Measurements from ENCODE around the gene NSDHL.
A peak's percentile ranks its signal among the peaks of the same experiment; 100 is the strongest.
"Not testable (repeated sequence)": the region's sequence is repeated elsewhere in the genome, so short reads cannot be mapped to it uniquely, and the experiment has no call there.

Gene NSDHL

DNA sequence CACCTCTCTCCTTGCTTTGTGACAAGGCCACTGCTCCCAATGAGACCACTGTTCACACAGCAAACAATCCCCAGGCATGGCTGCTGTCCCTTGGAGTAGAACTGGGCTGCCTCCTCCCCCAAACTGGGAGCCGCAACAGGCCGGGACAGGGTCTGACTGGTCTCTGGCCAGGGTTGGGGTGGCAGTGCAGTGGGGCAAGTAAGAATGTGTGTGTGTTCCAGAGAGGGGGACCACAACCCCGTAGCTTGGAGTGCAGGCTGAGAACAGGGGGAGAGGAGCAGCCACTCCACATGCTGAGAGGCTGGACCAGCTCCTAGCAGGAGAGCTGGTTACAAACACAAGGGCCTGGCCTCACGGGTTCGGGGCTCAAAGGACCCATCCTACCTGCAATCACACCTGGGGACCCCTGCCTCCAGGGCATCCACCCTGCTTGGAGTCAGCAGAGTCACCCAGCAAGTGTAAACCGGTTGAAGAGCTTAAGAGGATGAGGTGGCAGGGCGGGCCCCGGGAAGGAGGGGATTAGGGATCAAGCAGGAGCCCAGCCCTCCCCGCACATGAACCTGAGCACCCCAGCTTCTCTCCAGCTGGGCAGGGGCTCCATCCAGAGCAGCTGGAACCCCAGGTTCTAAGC is 63.2 kb downstream of the NSDHL start:
- no peak for ATAC-seq
- DNase-seq: no peak

DNA sequence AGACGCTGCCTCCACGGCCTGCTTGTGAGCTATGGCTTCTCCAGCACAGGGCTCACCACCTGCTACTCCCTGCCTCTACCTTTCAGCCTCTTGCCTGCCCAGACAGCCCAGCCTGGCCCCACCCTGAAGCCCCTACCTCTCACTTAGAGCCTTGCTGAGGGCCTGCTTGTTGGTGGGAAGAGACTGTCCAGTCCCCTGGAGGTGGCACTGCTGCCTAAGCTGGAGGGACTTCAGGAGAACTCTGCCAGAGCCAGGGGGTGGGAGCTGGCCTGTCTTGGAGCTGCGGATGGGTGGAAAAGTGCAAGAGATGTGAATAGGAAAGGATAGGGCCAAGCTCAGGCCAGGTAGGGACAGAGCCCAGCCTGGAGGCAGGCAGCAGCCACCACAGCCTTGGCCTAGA is 64.3 kb downstream of the NSDHL start:
- ATAC-seq (no peak), DNase-seq (no peak)

DNA sequence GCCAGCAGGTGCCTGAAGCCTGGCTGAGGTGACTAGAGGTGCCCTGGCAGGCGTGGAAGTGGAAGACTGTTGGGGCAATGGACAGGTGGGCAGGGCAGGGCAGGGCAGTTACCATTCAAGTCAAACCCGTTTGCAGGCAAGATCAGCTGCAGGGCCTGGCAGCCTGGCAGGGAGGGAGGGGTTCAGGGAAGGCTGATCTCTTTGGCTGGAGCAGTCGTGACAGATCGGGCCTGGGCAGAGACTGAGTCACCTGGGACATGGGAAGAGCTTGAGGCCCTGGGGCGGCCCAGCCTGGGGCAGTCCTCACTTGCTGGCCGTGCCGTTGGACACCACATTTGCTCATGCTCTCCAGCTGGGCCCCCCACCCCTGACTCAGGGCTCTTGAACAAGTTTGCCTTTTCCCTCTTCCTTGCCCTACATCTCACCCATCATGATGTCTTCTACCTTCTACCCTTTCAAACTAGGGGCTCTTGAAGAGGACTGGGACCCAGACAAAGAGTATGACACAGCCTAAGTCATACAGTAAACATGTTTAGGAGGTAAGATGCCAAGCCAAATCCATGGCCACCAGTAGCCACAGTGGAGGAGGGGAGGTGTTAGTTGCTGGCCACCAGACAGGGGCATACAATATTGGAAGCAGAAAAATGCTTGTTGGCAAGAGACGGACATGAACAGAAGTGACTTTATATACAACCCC is 65.0 kb downstream of the NSDHL start:
- ATAC-seq (no peak), DNase-seq (no peak)

DNA sequence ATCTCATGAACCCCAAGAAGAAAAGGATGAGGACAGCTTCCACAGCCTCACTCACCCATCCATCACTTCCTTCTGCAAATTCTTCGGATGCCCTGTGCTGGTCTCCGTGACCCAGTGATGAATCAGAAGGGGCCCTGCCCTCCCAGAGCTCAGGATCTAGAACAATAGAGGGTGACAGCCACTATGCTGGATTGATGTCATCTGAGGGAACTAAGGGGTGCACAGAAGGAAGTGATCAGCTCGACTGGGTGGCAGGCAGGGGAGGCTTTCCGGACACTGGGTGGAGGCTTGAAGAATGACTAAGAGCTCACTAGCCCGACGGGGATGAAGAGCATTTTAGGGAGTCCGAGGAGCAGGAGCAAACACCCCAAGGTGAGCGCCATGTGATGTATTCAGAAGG is 65.6 kb downstream of the NSDHL start:
- ATAC-seq: no peak
- DNase-seq: no peak

DNA sequence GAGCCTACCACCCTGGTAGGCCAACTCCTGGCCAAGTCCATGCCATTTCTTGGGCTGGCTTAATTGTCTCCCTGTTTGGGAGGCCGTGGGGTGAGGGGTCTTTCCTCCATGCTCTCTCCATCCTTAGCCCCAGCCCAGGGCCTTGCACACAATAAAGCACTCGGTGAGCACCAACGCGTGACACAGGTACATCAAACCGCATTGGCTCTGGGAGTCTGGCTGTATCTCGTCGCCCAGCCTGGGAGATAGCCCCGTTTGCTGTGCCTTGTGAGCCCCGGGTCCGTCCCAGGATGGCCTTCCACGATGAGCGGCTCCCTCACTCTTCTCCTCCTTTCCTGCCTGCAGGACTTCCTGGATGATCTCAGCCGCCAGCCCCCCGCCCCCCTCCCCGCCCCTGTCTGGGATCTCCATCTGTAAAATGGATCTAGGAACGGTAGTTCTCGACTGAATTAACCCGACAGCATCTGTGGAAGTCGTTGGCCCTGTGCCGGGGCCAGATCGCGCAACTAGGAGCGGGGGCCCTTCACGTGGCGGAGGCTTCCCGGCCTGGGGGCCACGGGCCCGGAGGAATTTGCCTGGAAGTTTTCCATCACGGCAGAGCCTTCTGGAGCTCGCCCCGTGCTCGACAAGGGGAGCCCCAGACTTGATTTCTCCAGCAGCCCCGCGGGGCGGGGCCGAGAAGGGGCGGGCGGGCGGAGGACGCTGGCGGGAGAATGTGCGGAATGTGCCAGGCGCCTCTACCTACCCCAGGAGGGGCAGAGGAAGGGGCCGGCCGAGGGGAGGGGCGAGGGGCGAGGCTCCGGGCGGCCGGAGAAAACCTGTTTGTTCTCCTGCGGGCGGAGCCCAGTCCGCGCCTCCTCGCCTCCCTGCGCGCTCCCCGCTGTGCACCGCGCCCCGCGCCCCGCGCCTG is 66.6 kb downstream of the NSDHL start, which contains the start of gene ZNF185:
Gene ZNF185 (plus strand): TSS at position 846 of the 910 bp plus-strand sequence. CDS start 16,423 bp downstream, outside the sequence.
- no peak for ATAC-seq
- no peak for DNase-seq

DNA sequence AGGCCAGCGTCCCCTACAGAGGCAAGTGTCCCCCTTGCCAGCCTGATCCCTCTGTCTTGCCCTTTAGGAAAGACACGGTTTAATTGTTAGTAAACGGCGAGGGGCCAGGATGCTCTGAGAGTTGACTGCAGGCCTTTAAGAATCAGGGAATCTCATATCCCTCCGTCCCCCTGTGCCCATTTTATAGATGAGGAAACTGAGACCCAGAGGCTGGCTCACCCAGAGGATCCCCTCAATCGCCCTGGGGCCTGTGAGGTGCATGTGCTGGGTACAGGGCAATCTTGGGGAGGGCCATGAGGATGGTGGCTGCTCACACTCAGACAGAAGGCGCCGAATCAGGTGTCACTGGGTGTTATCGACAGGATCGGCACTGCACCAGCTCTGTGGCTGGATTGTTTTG is 67.6 kb downstream of the NSDHL start:
- DNase-seq: no peak
- no peak for ATAC-seq

DNA sequence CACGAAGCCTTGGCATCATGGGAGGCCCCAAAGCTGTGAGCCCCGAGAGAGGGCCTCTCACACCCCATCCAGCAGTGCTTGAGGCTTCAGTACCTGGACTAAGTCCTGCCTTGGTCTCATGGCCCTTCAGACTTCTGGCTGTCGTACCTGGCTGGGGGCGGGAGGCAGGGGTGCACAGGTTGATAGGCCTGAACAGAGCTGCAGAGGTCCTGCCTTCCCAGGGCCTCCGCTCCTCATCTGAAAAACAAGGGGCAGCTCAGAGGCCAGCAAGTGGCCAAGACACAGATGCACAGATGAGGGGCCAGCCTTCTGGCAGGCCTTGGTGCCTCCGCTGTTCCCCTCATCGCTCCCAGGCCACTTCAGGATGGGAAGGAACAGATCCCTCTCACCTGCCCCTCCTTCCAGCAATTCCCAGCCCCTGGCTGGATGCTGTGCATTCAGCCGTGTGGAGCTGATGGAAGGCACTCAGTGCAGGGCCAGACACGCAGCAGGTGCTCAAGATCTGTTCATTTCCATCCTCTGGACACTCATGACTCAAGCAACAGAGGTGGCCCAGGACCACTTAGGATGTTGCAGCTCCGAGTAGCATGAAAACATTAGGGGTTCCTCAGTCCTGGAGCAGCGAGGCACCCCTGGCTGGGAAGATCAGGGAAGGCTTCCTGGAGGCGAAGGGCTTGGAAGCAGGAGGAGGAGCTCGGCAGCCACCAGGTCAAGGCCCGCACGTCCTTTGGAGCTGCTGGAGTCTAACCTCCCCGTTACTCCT is 68.4 kb downstream of the NSDHL start:
- no peak for ATAC-seq
- DNase-seq: no peak

DNA sequence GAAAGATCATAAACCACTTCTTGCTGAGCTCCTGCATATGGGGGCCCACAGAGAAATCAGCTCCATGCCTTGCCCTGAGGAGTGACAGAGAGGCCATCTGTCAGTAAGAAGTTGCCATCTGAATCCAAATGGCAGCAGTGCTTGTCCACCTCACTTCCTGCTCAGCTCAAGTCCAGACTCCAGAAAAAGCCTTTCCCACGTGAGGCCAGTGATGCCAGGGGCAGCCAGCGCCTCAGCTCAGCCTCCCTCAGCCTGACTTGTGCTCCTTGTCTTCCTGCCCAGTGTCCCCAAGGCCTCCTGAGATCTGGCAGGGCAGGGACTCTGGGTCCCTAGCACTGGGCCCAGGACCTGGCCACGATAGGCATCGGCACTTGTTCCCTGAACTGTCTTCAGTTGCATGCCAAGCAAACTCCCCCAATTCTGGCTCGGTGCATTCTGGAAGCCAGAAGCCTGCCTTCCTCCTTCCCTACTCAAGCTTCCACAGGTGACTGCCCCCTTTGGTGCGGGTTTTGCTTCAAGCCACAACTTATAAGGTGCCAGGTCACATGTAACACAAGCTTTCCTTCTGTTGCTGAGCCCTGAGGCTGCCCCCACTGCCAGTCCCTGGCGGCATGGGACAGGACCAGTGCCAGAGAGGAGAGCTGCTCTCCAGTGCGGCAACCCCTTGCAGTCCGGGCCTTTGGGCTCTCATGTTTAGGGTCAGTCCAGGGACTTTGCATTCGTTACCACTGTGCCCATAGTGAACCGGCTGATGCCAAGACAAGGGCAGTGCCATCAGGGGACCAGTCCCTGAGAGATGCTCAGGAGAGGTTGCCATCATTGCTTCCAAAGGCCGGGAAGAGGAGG is 69.2 kb downstream of the NSDHL start:
- ATAC-seq: no peak
- DNase-seq: no peak

DNA sequence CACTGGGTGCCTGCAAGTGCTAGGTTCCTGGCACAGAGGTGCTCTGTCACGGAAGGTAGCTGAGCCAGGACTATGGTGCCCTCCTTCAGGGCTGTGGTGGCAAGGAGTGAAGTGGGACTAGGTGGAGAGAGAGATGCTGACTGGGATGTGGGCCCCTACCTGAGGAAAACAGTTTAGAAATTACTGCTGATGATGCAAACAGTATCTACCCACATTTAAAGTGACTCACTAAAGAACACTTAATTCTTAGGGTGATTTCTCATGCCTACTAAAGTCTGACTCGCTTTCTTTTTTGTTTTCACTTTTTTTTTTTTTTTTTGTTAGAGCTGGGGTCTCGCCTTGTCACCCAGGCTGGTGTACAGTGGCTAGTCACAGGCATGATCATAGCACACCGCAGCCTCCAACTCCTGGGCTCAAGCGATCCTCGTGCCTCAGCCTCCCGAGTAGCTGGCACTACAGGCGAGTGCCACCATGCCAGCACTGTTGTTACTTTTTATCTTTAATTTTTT is 70.1 kb downstream of the NSDHL start:
- DNase-seq (no peak), ATAC-seq (no peak)

DNA sequence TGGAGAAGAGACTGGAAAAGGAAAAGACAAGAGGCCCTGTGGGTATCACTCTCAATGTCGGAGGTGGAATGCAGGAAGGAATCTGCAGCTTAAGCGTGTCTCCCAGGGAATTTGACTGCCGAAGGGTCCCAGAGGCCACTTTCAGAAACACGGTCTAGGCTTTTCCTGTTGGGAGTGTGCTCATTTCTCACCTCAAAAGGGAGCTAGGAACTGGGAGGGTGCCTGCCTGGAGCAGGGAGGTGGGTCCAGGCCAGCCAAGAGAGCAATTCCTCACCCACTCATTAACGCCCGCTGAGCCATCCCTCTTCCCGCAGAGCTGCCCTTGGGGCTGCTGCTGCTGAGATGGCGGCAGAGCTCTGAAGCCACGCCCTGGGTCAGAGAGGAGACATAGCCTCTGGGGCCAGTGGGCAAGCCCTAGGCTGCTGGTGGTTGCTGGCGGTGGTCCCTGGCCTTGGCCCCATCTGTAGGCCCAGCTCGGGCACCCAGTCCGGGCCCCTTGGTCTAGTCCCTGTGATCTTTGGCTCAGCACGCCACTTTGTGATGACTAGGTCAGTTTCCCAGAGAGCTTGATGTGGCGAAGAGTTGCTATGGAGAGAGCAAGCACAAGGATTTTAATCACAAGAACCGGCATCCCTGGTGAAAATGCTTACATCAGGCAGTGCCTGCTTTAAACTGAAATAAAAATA is 71.1 kb downstream of the NSDHL start:
- ATAC-seq (no peak), DNase-seq (no peak)

DNA sequence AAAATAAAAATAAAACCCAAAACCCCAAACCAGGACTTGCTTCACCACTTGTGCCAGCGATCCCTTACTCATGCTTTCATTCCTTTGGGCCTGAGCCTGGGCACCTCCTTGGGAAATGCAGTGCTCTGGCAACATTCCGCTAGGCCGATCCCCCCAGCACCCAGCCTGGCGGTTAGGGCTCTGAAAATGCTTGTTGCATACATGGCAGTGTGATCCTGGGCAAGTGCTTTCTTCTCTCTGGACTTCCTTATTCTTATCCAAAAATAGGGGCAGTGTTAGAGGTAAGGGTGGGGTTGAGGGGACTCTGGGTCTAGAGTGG is 71.6 kb downstream of the NSDHL start:
- ATAC-seq (no peak), DNase-seq (no peak)

DNA sequence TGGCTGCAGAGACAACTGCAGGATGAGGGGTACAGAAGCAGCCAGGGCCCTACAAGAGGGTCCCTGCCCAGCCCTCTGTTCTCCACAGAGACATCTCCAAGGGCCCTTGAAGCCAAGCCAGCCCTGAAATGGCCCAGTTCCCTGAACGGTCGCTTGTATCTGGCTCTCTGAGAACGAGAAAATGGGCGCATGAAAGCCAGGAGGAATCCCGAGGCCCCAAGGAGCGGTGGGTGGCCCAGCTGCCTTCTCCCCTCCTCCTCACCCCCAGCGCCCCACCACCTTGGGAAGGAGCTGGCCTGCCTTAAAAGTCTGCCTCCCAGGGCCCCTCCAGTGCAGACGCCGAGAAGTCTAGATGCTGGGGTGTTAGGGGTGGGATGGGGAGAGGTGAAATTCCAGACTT is 72.7 kb downstream of the NSDHL start:
- DNase-seq (no peak), ATAC-seq (no peak)

DNA sequence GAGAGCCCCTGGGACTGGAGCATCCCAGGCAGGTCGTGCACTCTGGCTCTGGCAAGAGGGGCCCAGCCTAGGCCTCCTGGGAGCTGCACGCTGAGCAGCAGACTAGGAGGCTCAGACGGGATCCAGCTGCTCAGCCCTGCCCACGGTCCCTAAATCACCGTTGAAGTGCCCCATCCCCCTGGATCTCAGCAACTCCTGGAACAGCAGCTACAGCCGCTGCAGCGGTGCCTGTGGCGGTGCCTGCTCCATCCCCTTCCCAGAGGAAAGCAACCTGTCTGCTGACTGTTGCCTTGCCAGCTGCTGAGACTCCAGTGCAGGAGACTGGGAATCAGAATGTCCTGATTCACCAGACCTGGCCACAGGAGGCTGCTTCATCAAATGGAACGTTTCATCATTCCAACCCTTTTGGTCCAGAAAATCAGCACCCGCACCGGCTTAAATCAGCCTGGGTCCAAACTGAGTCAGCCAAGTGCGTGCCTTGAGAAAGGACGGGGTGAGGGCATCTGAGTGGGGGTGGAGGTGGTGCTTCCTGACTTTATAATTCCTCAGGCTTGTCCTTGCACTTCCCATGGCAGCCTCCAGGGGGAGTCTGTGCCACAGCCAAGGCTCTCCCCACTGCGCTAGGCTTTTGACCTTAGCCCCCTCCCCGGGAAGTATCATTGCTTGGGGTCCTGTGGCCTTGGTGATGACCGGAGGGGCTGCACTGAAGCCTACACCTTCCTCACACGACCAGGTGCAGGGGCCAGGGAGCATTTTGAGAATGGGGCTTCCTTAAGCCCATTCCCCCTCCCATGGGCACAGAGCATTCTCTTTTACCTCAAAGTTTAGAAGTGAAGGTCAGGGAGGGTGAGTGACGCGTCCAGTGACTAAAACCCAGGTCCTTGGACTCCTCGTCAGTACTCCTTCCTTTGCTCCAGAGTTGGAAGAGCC is 73.6 kb downstream of the NSDHL start:
- DNase-seq (peak; percentile 31), ATAC-seq (no peak)

DNA sequence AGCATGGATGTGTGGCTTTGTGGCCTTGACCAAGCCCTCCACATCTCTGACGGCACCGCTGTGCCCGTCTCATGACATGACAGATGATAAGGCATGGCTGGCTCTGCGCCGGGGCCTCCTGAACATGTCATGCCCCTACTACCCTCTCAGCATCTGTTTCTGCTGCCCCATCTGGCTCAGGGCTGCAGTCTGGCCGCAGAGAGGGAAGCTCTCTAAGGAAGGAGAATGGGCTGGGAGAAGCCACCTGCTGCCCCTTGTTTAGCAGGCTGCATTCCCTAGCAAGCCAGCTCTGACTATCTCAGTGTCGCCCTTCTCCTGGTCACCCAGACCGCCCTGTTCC is 74.2 kb downstream of the NSDHL start:
- ATAC-seq: no peak
- DNase-seq: no peak

DNA sequence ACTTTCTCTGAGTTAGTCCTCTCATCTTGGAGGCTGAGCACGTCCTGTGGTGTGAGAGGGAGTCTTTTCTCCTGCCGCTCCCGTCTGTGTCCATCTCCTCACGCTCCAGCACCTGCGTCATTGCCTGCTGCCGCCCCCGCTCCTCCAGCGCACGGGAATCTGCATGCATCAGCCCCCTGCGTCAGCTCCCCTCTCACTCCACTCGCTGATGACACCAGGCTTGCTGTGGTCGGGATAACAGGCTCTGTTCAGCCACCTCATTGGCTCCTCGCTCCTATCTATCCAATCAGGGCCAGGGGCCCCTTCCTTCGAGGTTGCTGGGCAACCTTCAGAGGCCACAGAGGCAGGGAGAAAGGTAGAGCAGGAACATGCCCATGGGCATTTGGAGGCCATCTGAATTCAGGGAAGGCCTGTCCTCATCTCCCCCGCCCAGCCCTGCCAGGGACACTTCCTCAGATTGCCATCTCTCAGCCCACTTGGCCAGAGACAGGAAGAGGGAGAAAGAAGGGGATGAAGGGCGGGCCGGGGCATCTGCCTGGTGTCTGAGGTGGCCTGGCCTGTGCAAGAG is 76.3 kb downstream of the NSDHL start:
- DNase-seq: no peak

DNA sequence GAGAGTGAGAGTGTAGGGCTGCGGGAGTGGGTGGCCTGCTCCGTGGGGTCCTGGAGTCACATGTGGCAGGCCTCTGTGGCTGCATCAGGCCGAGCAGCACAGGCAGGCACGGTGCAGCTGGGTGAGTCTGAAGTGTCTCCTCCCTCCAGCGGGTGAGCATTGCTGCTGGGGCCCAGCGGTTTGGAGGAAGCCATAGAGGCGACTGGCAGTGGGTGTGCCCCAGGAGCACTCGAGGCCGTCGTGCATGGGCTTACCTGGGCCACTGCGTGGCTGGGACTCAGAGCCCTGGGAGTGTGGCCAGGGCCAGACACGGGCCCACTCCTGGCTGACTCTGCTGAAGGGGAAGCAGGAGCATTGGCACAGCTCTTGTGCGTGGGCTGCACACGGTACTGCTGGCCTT is 77.6 kb downstream of the NSDHL start:
- no peak for DNase-seq
- no peak for ATAC-seq

More for the DNA sequence above, 76.3 kb downstream of the NSDHL start:
- no peak for ATAC-seq

DNA sequence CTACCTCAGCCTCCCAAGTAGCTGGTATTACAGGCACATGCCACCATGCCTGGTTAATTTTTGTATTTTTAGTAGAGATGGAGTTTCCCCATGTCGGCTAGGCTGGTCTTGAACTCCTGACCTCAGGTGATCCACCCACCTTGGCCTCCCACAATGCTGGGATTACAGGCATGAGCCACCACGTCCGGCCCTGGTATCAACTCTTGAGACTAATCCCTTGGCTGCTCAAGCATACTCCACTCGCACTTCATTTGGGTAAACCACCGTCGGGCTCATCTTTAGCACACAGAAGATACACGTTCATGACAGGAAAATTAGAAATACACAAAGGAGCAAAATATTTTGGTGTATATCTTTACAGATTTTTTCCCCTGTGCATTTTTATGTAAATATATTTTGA is 79.2 kb downstream of the NSDHL start:
- DNase-seq, ATAC-seq: not testable (repeated sequence)

DNA sequence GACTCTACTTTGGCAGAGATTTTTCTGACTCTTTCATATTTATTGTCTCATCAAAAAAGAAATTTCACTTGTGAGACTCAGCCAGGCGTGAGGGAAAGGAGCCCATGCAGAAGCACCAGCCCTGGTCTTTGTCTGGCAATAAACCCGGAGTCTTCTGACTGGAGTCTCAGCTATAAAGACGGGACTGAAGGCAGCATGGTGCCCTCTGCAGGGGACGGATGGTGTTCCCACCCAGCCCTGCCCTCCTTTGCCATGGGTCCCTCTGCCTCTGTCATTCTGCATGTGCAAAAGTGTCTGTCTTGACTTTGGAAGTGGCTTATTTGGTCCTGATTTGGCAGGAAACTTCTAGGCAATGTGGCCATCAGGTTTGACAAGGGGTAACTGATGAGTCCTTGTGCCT is 81.2 kb downstream of the NSDHL start:
- DNase-seq (no peak), ATAC-seq (no peak)

DNA sequence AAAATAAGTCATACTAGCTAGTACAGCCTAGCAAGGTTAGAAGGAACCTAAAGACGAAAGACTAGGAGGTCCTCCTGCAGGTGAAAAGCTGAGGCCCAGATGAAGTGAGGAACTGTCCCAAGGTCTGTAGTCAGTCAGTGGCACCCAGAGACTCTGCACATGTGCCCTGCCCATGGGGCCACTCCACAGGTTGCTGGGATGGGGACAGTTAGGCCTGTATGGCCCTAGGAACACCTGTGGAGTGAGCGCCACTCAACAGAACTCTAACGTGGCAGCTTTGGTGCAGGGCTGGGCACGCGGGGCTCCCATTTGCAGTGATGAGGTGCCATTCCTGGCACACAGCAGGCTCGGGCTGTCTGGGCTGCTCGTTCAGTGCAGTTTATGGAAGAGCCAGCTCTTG is 81.8 kb downstream of the NSDHL start:
- no peak for ATAC-seq
- DNase-seq: no peak

Data from stimulated activated naive CD8-positive, alpha-beta T cell treated with anti-CD3 and anti-CD28 coated beads, Interleukin-15, Interleukin-2, amounts not matched to agents 100 U/mL and 50 U/mL, for 24 hours (primary cell).